Spleen (tissue), 11 donors: ENCODE data around the gene PELI2. TPM values are rescaled to one million over a fixed set of nuclear protein-coding genes. Genes with fewer than 3 reads are reported as not detected.

Source experiments
- DNase-seq: peaks from one replicate; pipeline ENCODE4 v3.0.0-alpha.2; 2020
- H3K27ac ChIP-seq, 8 donors: fragments of 200-600 bp; sonication (generic) in 7 of 8; 1 replicate in 4 of 8; 2 replicates in 4 of 8; pipeline versions ENCODE4 v1.5.0 to v1.8.0; 2016 to 2021; ENCODE audit warnings: inconsistent platforms in 4 of 8, mild to moderate bottlenecking in 4 of 8, moderate library complexity in 1 of 8
- H3K27me3 ChIP-seq, 7 donors: fragments of 200-600 bp; sonication (generic) in 6 of 7; replicated peaks in 1 of 7; 1 replicate in 4 of 7; 2 replicates in 3 of 7; pipeline versions ENCODE4 v1.5.0 to v1.8.0; 2016 to 2021; ENCODE audit warnings: inconsistent platforms in 3 of 7, mild to moderate bottlenecking in 1 of 7
- H3K36me3 ChIP-seq, 6 donors: fragments of 200-600 bp; sonication (generic) in 5 of 6; 1 replicate in 4 of 6; 2 replicates in 2 of 6; pipeline versions ENCODE4 v1.5.0 to v1.8.0; 2016 to 2021; ENCODE audit warnings: inconsistent platforms in 2 of 6
- H3K4me1 ChIP-seq, 6 donors: fragments of 200-600 bp; sonication (generic) in 5 of 6; 1 replicate in 3 of 6; 2 replicates in 3 of 6; pipeline versions ENCODE4 v1.5.0 to v1.8.0; 2016 to 2021; ENCODE audit warnings: inconsistent platforms in 3 of 6
- H3K4me3 ChIP-seq, 8 donors: fragments of 200-600 bp; sonication (generic) in 7 of 8; 1 replicate in 4 of 8; 2 replicates in 4 of 8; pipeline versions ENCODE4 v1.5.0 to v1.8.0; 2016 to 2021; ENCODE audit warnings: inconsistent platforms in 4 of 8, mild to moderate bottlenecking in 4 of 8, moderate library complexity in 2 of 8
- H3K9me3 ChIP-seq, 8 donors: fragments of 200-600 bp; sonication (generic) in 7 of 8; 1 replicate in 4 of 8; 2 replicates in 4 of 8; pipeline versions ENCODE4 v1.5.0 to v1.8.0; 2016 to 2021; ENCODE audit warnings: inconsistent platforms in 4 of 8
- CTCF ChIP-seq, 11 experiments: fragments of 200-600 bp in 7 of 11; fragments of 450-650 bp in 4 of 11; sonication (generic) in 4 of 11; IDR thresholded peaks in 8 of 11; conservative IDR thresholded peaks in 3 of 11; 1 replicate in 7 of 11; 2 replicates in 4 of 11; pipeline versions ENCODE4 v1.4.0 to v1.8.0; 2016 to 2021; ENCODE audit warnings: antibody characterized with exemption in 11 of 11, inconsistent platforms in 4 of 11, mild to moderate bottlenecking in 1 of 11
- POLR2A ChIP-seq, 3 donors: fragments of 450-650 bp; IDR thresholded peaks; one replicate each; pipeline ENCODE4 v1.5.1; 2017; ENCODE audit warnings: antibody characterized with exemption in 3 of 3, mild to moderate bottlenecking in 1 of 3
- POLR2AphosphoS5 ChIP-seq, 3 donors: sonication (generic); formaldehyde crosslinking; IDR thresholded peaks; one replicate each; pipeline ENCODE4 v1.5.1; 2017; ENCODE audit warnings: antibody characterized with exemption in 3 of 3
- WGBS, 5 donors: extraction: QIAGEN DNeasy Blood & Tissue Kit in 3 of 5; methylation state at CpG; one replicate each; pipeline versions ENCODE4 v1.1.5 to v1.1.7; 2013 to 2018; 5-methylcytosine and 5-hydroxymethylcytosine counted together
- intact Hi-C: fragments of 100-400 bp; cut with DNase I; formaldehyde crosslinking; loops from one replicate; pipeline ENCODE4 v1.15.0; 2023; ENCODE audit warnings: low total_unique reads
- polyA plus RNA-seq, 3 donors: library from polyadenylated mRNA; stranded (reverse); fragments of 200-250 nt; gene quantifications; one replicate each; pipeline ENCODE4 v1.2.1, GENCODE V29; 2013
- total RNA-seq, 7 donors: library from RNA; depleted of rRNA in 3 of 7; stranded (reverse); fragments of >200 nt in 3 of 7; fragmentation: NEBNext Ultra II Directional in 4 of 7; extraction: Animal tissue kit (Norgen Biotek cat#: 25700) in 4 of 7; gene quantifications; one replicate each; pipeline versions ENCODE4 v1.1.0 to v1.2.1, GENCODE V29; 2016 to 2021
- donor health status: healthy with polysubstance abuse.
- donor health status: DM: no; HTN: no; CAD: no; lungs with moderate emphysema.
- donor health status: DM: no; HTN: no; CAD: no.
- donor health status: Bipolar disorder and iron deficiency.
- donor health status: healthy.
- donor health status: DM: no; HTN: no; CAD: no.
- donor health status: DM: yes; HTN: yes; CAD: no.

The PELI2 gene
- total and polyA plus RNA-seq, 10 donors: 2.1 to 25.3 (median 18.0) TPM

GRCh38 chr14:56310643-56311042 is 192.4 kb downstream of the PELI2 start:
- H3K27me3 ChIP-seq: no peaks in the 10 kb centered on the region
- intact Hi-C loops: no loop called here
- H3K4me3 ChIP-seq: no peak overlapping the region
- 53 to 69% (median 62%) methylated on average over 10 of the region's 10 CpGs for WGBS, 5 donors
- H3K36me3 ChIP-seq: no peaks in the 10 kb centered on the region
- peaks cover 0 to 3% (median 0%) of the 10 kb centered on the region in 8 donors for H3K9me3 ChIP-seq
- no peak overlapping the region for H3K27ac ChIP-seq
- TF ChIP-seq CTCF (IDR thresholded peaks at IDR 0.05 in 8 of 11, conservative IDR thresholded peaks at IDR 0.05 in 3 of 11) (no peak), POLR2AphosphoS5 (IDR thresholded peaks at IDR 0.05) (no peak), POLR2A (IDR thresholded peaks at IDR 0.05) (no peak)
- H3K4me1 ChIP-seq: no peaks in the 10 kb centered on the region
- DNase-seq: no peak

GRCh38 chr14:56313789-56314188 is 195.6 kb downstream of the PELI2 start:
- Histone ChIP-seq H3K4me3 (no peak overlapping the region), H3K36me3 (no peaks in the 10 kb centered on the region), H3K27me3 (no peaks in the 10 kb centered on the region), H3K27ac (no peak overlapping the region), H3K4me1 (no peaks in the 10 kb centered on the region), H3K9me3 (no peaks in the 10 kb centered on the region)
- intact Hi-C loops: no loop called here
- no peak for DNase-seq
- TF ChIP-seq CTCF (IDR thresholded peaks at IDR 0.05 in 8 of 11, conservative IDR thresholded peaks at IDR 0.05 in 3 of 11) (no peak), POLR2A (IDR thresholded peaks at IDR 0.05) (no peak), POLR2AphosphoS5 (IDR thresholded peaks at IDR 0.05) (no peak)
- WGBS, 5 donors: 90 to 97% (median 93%) methylated on average over 3 of the region's 3 CpGs

- Histone ChIP-seq H3K4me3 (no peak overlapping the region), H3K27me3 (no peaks in the 10 kb centered on the region), H3K36me3 (no peaks in the 10 kb centered on the region), H3K4me1 (no peaks in the 10 kb centered on the region), H3K27ac (no peak overlapping the region), H3K9me3 (no peaks in the 10 kb centered on the region)
- no peak for DNase-seq
- TF ChIP-seq POLR2AphosphoS5 (IDR thresholded peaks at IDR 0.05) (no peak), POLR2A (IDR thresholded peaks at IDR 0.05) (no peak), CTCF (IDR thresholded peaks at IDR 0.05 in 8 of 11, conservative IDR thresholded peaks at IDR 0.05 in 3 of 11) (no peak)
- intact Hi-C loops: no loop called here
- 79 to 96% (median 92%) methylated on average over 9 of the region's 9 CpGs for WGBS, 5 donors
Observed at GRCh38 chr14:56318393-56319115, 200.3 kb downstream of the PELI2 start.

GRCh38 chr14:56321861-56322260 is 203.7 kb downstream of the PELI2 start:
- intact Hi-C loops: no loop called here
- Histone ChIP-seq H3K27me3 (no peaks in the 10 kb centered on the region), H3K4me1 (no peaks in the 10 kb centered on the region), H3K36me3 (no peaks in the 10 kb centered on the region), H3K27ac (no peak overlapping the region), H3K9me3 (no peaks in the 10 kb centered on the region), H3K4me3 (no peak overlapping the region)
- no peak for TF ChIP-seq POLR2A (IDR thresholded peaks at IDR 0.05)
- TF ChIP-seq CTCF (IDR thresholded peaks at IDR 0.05 in 8 of 11, conservative IDR thresholded peaks at IDR 0.05 in 3 of 11): no peak
- no peak for TF ChIP-seq POLR2AphosphoS5 (IDR thresholded peaks at IDR 0.05)
- DNase-seq: no peak
